IMR-90 (cell line): ENCODE results near the gene CPNE1. TPM values are rescaled to one million over a fixed set of nuclear protein-coding genes. Genes with fewer than 3 reads are reported as not detected.
"Not testable (repeated sequence)": the region's sequence is repeated elsewhere in the genome, so short reads cannot be mapped to it uniquely, and the experiment has no call there.

Experiments
- ATAC-seq: fragments of 200-7000 bp; cut with Tn5 transposase; 2 replicates; pipeline ENCODE4 v1.9.1; 2020; ENCODE audit warnings: low read depth, mild to moderate bottlenecking, moderate library complexity
- BruUV-seq: library from RNA; stranded (reverse); fragments of 400-500 nt; replicated peaks from 2 replicates; lab custom pipeline; 2021; lab: Mats Ljungman, UMichigan
- CTCF ChIA-PET: fragments of 300-600 bp; formaldehyde crosslinking; extraction: SDS; loops from one replicate; lab custom pipeline; 2021; ENCODE audit warnings: antibody characterized with exemption; lab: Yijun Ruan, JAX
- POLR2A ChIA-PET: fragments of 300-600 bp; sonication (Branson Sonifier 250); formaldehyde crosslinking; loops from one replicate; lab custom pipeline; 2022; ENCODE audit warnings: antibody characterized with exemption; ENCODE audit not compliant: unreplicated experiment; lab: Charles Lee
- DNase-seq: peaks from one replicate; pipeline ENCODE4 v3.0.0; 2013
- H2AFZ ChIP-seq: replicated peaks from 2 replicates; pipeline ENCODE3; 2013; ENCODE audit warnings: low read length, mild to moderate bottlenecking; ENCODE audit not compliant: poor library complexity
- H2AK5ac ChIP-seq: 2 replicates; pipeline ENCODE4 v1.6.1; 2013; ENCODE audit warnings: low read depth, low read length, inconsistent platforms
- H2AK9ac ChIP-seq: replicated peaks from 2 replicates; pipeline ENCODE3; 2013; ENCODE audit warnings: mild to moderate bottlenecking, low read depth, low read length, moderate library complexity; ENCODE audit not compliant: poor library complexity
- H2BK120ac ChIP-seq: 2 replicates; pipeline ENCODE4 v1.6.1; 2013; ENCODE audit warnings: low read depth, low read length, inconsistent platforms
- H2BK15ac ChIP-seq: 3 replicates; pipeline ENCODE4 v1.6.1; 2013; ENCODE audit warnings: low read depth, low read length, inconsistent platforms
- H2BK20ac ChIP-seq: 2 replicates; pipeline ENCODE4 v1.6.1; 2013; ENCODE audit warnings: low read depth, mild to moderate bottlenecking, inconsistent platforms, low read length, moderate library complexity
- H2BK5ac ChIP-seq: 2 replicates; pipeline ENCODE4 v1.6.1; 2013; ENCODE audit warnings: mild to moderate bottlenecking, low read depth, low read length, inconsistent platforms; ENCODE audit not compliant: poor library complexity, severe bottlenecking
- H3K14ac ChIP-seq: replicated peaks from 2 replicates; pipeline ENCODE4 v1.6.1; 2013; ENCODE audit warnings: low read depth, low read length, inconsistent platforms
- H3K18ac ChIP-seq: 2 replicates; pipeline ENCODE4 v1.6.1; 2013; ENCODE audit warnings: low read depth, low read length, control low read depth
- H3K23ac ChIP-seq: 2 replicates; pipeline ENCODE4 v1.6.1; 2013; ENCODE audit warnings: low read depth, low read length, inconsistent platforms
- H3K27ac ChIP-seq: 2 replicates; pipeline ENCODE4 v1.5.1; 2013; ENCODE audit warnings: mild to moderate bottlenecking, control low read depth, low read length; ENCODE audit not compliant: insufficient read depth
- H3K27me3 ChIP-seq: 2 replicates; pipeline ENCODE4 v1.6.1; 2013; ENCODE audit warnings: low read length; ENCODE audit not compliant: control insufficient read depth, insufficient read depth
- H3K36me3 ChIP-seq: 2 replicates; pipeline ENCODE4 v1.6.1; 2013; ENCODE audit warnings: low read length, mixed read lengths; ENCODE audit not compliant: control insufficient read depth, insufficient read depth
- H3K4ac ChIP-seq: 2 replicates; pipeline ENCODE4 v1.6.1; 2013; ENCODE audit warnings: low read depth, low read length, inconsistent platforms
- H3K4me1 ChIP-seq: 2 replicates; pipeline ENCODE4 v1.6.1; 2013; ENCODE audit warnings: low read length, mixed read lengths; ENCODE audit not compliant: control insufficient read depth, insufficient read depth
- H3K4me2 ChIP-seq: 2 replicates; pipeline ENCODE4 v1.6.1; 2013; ENCODE audit warnings: low read depth, mild to moderate bottlenecking, control low read depth, low read length, moderate library complexity
- H3K4me3 ChIP-seq: 2 replicates; pipeline ENCODE4 v1.5.1; 2013; ENCODE audit warnings: low read depth, mild to moderate bottlenecking, control low read depth, low read length, moderate library complexity; ENCODE audit not compliant: insufficient read depth
- H3K56ac ChIP-seq: 2 replicates; pipeline ENCODE4 v1.6.1; 2013; ENCODE audit warnings: low read length, inconsistent platforms; ENCODE audit not compliant: insufficient read depth; ENCODE audit errors: extremely low read depth
- H3K79me1 ChIP-seq, 2 experiments: 2 replicates each; pipeline ENCODE4 v1.6.1; 2013; ENCODE audit warnings: low read length in 2 of 2, inconsistent platforms in 1 of 2, low read depth in 1 of 2
- H3K9ac ChIP-seq: 2 replicates; pipeline ENCODE4 v1.6.1; 2013; ENCODE audit warnings: low read depth, low read length, control low read depth
- H3K9me1 ChIP-seq: 2 replicates; pipeline ENCODE4 v1.6.1; 2013; ENCODE audit warnings: low read length, inconsistent platforms; ENCODE audit not compliant: insufficient read depth
- H3K9me3 ChIP-seq: 2 replicates; pipeline ENCODE4 v1.6.1; 2013; ENCODE audit warnings: low read length; ENCODE audit not compliant: control insufficient read depth, insufficient read depth
- H4K20me1 ChIP-seq: 2 replicates; pipeline ENCODE4 v1.6.1; 2013; ENCODE audit warnings: low read length, inconsistent platforms; ENCODE audit not compliant: insufficient read depth
- H4K5ac ChIP-seq: 2 replicates; pipeline ENCODE4 v1.6.1; 2013; ENCODE audit warnings: mild to moderate bottlenecking, low read depth, low read length, control low read depth
- H4K8ac ChIP-seq, 2 experiments: 2 replicates each; pipeline ENCODE4 v1.6.1; 2013; ENCODE audit warnings: low read depth in 2 of 2, low read length in 2 of 2, control low read depth in 1 of 2, inconsistent platforms in 1 of 2
- H4K91ac ChIP-seq: 2 replicates; pipeline ENCODE4 v1.6.1; 2013; ENCODE audit warnings: low read depth, low read length, inconsistent platforms; ENCODE audit not compliant: insufficient read depth
- WGBS, 2 experiments: methylation state at CpG; one replicate each; pipeline versions ENCODE4 v1.1.5 to v1.1.7; 2013; ENCODE audit warnings: missing lambda C conversion rate in 2 of 2; ENCODE audit not compliant: insufficient read length in 1 of 2; ENCODE audit errors: extremely low coverage in 2 of 2; 5-methylcytosine and 5-hydroxymethylcytosine counted together
- dilution Hi-C: fragments of 300-500 bp; cut with HindIII; formaldehyde crosslinking; loops from one replicate; pipeline ENCODE4 v1.14.3; 2018; ENCODE audit warnings: low sequenced_read_pairs; ENCODE audit not compliant: unreplicated experiment
- in situ Hi-C: fragments of 300-500 bp; cut with MboI; formaldehyde crosslinking; loops from 3 replicates; pipeline ENCODE4 v1.14.3; 2019; ENCODE audit warnings: low sequenced_read_pairs, inconsistent platforms, mixed read lengths
- intact Hi-C: fragments of 100-400 bp; cut with micrococcal nuclease; formaldehyde crosslinking; loops from 2 replicates; pipeline ENCODE4 v1.10.0; 2022
- polyA plus RNA-seq, 3 experiments: library from polyadenylated mRNA; depleted of rRNA; stranded (reverse); fragments of >200 nt; gene quantifications; 2 replicates each; pipeline ENCODE4 v1.2.3, GENCODE V29; 2012; ENCODE audit warnings: low replicate concordance in 1 of 3
- total RNA-seq: library from RNA; depleted of rRNA; stranded (reverse); fragments of >200 nt; gene quantifications from 2 replicates; pipeline ENCODE4 v1.2.3, GENCODE V29; 2012
- TF ChIP-seq, protein P1 (sequence below): conservative IDR thresholded peaks from 2 replicates; pipeline ENCODE4 v1.5.1; 2012; ENCODE audit warnings: mild to moderate bottlenecking, low read depth, low read length, improper control_type of control experiment

Gene CPNE1
- total and polyA plus RNA-seq, 2 of the 4 experiments (the other 2 are of a cell fraction): 163 to 165 TPM

DNA sequence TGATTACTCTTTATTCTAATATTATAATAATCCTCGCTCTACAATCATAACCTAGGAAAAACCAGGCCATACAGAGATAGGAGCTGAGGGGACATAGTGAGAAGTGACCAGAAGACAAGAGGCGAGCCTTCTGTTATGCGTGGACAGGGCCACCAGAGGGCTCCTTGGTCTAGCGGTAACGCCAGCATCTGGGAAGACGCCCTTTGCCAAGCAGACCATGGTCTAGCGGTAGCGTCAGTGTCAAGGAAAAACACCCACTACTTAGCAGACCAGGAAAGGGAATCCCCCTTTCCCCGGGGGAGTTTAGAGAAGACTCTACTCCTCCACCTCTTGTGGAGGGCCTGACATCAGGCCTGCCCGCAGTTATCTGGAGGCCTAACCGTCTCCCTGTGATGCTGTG is 22.2 kb upstream of the CPNE1 start:
- BruUV-seq, H2AFZ ChIP-seq, H4K20me1 ChIP-seq, intact Hi-C loops, H3K4me3 ChIP-seq, H3K23ac ChIP-seq, H4K91ac ChIP-seq, H3K4me2 ChIP-seq, H2BK20ac ChIP-seq, H2BK15ac ChIP-seq, H2AK9ac ChIP-seq, H3K14ac ChIP-seq, H4K8ac ChIP-seq, H4K5ac ChIP-seq, H3K56ac ChIP-seq, H2AK5ac ChIP-seq, H3K9me3 ChIP-seq, H2BK120ac ChIP-seq, H3K4me1 ChIP-seq, H3K27me3 ChIP-seq, H3K9ac ChIP-seq, CTCF ChIA-PET, H3K79me1 ChIP-seq, H2BK5ac ChIP-seq, POLR2A ChIA-PET, H3K18ac ChIP-seq, in situ Hi-C loops, DNase-seq, dilution Hi-C loops, H3K9me1 ChIP-seq, H3K4ac ChIP-seq, H3K27ac ChIP-seq, ATAC-seq: not testable (repeated sequence)
- 100% methylated on average over 2 of the region's 11 CpGs; no CpG with 5 or more reads in 1 of the 2 experiments for WGBS, 2 experiments
- H3K36me3 ChIP-seq: peaks cover 30% of the 10 kb centered on the region
- TF ChIP-seq, protein P1, sequence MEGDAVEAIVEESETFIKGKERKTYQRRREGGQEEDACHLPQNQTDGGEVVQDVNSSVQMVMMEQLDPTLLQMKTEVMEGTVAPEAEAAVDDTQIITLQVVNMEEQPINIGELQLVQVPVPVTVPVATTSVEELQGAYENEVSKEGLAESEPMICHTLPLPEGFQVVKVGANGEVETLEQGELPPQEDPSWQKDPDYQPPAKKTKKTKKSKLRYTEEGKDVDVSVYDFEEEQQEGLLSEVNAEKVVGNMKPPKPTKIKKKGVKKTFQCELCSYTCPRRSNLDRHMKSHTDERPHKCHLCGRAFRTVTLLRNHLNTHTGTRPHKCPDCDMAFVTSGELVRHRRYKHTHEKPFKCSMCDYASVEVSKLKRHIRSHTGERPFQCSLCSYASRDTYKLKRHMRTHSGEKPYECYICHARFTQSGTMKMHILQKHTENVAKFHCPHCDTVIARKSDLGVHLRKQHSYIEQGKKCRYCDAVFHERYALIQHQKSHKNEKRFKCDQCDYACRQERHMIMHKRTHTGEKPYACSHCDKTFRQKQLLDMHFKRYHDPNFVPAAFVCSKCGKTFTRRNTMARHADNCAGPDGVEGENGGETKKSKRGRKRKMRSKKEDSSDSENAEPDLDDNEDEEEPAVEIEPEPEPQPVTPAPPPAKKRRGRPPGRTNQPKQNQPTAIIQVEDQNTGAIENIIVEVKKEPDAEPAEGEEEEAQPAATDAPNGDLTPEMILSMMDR: peak; percentile 19; the same call in 1 of the 2 replicates

DNA sequence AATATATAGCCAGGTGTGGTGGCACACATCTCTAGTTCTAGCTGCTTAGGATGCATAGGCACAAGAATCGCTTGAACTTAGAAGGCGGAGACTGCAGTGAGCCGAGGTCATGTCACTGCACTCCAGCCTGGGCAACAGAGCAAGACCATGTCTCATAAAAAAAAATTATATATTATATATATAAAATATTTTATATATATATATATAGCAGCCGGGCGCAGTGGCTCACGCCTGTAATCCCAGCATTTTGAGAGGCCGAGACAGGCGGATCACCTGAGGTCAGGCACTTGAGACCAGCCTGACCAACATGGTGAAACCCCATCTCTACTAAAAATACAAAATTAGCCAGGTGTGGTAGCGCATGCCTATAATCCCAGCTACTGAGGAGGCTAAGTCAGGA is 20.7 kb upstream of the CPNE1 start:
- not testable (repeated sequence) for H3K4ac ChIP-seq

More for the DNA sequence above, 20.7 kb upstream of the CPNE1 start:
- H2BK5ac ChIP-seq, H2AFZ ChIP-seq, H3K23ac ChIP-seq, H4K20me1 ChIP-seq, intact Hi-C loops, CTCF ChIA-PET, H3K18ac ChIP-seq, H2BK20ac ChIP-seq, H3K4me2 ChIP-seq, H3K9me1 ChIP-seq, H4K91ac ChIP-seq, DNase-seq, H4K8ac ChIP-seq, H3K27me3 ChIP-seq, H3K14ac ChIP-seq, H2AK5ac ChIP-seq, H3K4me3 ChIP-seq, dilution Hi-C loops, POLR2A ChIA-PET, H2BK15ac ChIP-seq, H3K56ac ChIP-seq, in situ Hi-C loops, H4K5ac ChIP-seq, ATAC-seq, H2BK120ac ChIP-seq, H3K9ac ChIP-seq, H3K27ac ChIP-seq, H3K9me3 ChIP-seq, H2AK9ac ChIP-seq, H3K4me1 ChIP-seq, BruUV-seq, H3K79me1 ChIP-seq: not testable (repeated sequence)
- peaks cover 31% of the 10 kb centered on the region for H3K36me3 ChIP-seq
- no CpG with 5 or more reads among the region's 9 CpGs for WGBS, 2 experiments
